ENCODE measurements around the gene RB1.
"Not testable (repeated sequence)": the region's sequence is repeated elsewhere in the genome, so short reads cannot be mapped to it uniquely, and the experiment has no call there.

RB1 gene

DNA sequence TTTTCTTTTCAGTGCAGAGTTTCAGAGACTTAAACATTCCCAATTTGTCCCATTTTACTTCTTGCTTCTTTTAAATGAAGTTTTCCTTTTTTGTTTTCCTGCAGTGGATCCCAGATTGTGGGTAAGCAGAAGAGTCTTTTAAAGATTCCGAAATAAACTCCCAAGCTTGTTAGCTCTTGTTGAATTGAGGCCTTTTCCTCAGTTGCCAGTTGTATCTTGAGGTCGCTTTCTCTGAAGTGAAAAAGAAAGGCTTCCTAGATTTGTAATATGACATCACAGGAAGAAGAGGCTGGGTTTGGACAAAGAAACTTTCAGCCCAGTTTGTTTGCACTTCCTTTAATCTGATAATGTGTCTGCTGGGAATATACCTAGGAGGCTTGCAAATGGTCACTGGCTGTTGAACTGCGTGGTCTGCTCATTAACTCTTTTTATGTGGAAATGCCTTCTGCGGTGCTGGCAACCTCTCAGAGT, 109.4 kb downstream of the RB1 start, which contains the start of gene LPAR6:
TSS of gene LPAR6 (minus strand) at position 233 of the 471 bp plus-strand sequence. CDS start 690 bp downstream, outside the sequence.
- DNase-seq (ENCODE audit: low read depth), result peak; percentile 67
- TF ChIP-seq, protein P1, sequence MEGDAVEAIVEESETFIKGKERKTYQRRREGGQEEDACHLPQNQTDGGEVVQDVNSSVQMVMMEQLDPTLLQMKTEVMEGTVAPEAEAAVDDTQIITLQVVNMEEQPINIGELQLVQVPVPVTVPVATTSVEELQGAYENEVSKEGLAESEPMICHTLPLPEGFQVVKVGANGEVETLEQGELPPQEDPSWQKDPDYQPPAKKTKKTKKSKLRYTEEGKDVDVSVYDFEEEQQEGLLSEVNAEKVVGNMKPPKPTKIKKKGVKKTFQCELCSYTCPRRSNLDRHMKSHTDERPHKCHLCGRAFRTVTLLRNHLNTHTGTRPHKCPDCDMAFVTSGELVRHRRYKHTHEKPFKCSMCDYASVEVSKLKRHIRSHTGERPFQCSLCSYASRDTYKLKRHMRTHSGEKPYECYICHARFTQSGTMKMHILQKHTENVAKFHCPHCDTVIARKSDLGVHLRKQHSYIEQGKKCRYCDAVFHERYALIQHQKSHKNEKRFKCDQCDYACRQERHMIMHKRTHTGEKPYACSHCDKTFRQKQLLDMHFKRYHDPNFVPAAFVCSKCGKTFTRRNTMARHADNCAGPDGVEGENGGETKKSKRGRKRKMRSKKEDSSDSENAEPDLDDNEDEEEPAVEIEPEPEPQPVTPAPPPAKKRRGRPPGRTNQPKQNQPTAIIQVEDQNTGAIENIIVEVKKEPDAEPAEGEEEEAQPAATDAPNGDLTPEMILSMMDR (IDR thresholded peaks at IDR 0.05; ENCODE audit: low read depth, low read length), result no peak
- TF ChIP-seq, protein P2, sequence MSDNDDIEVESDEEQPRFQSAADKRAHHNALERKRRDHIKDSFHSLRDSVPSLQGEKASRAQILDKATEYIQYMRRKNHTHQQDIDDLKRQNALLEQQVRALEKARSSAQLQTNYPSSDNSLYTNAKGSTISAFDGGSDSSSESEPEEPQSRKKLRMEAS (IDR thresholded peaks at IDR 0.05; ENCODE audit: low read depth, low read length), result no peak; the same call in 1 of the 2 replicates
- TF ChIP-seq POLR2A (IDR thresholded peaks at IDR 0.05; ENCODE audit: extremely low read depth, insufficient read length), result no peak
- peak; percentile 43; the same call in 1 of the 2 replicates for TF ChIP-seq MYC (IDR thresholded peaks at IDR 0.05; ENCODE audit: low read depth, low read length)
- H3K4me3 ChIP-seq (ENCODE audit: low read depth, low read length), result peak within 1 kb of the TSS; percentile 45

- no peak overlapping the region for H3K4me3 ChIP-seq (ENCODE audit: low read depth, low read length)
- TF ChIP-seq MYC (IDR thresholded peaks at IDR 0.05; ENCODE audit: low read depth, low read length) (no peak), POLR2A (IDR thresholded peaks at IDR 0.05; ENCODE audit: extremely low read depth, insufficient read length) (no peak)
- TF ChIP-seq, protein P1 (IDR thresholded peaks at IDR 0.05; ENCODE audit: low read depth, low read length), result no peak
- TF ChIP-seq, protein P2 (IDR thresholded peaks at IDR 0.05; ENCODE audit: low read depth, low read length), result no peak
- no peak for DNase-seq (ENCODE audit: low read depth)
Measured at GRCh38 chr13:48414501-48414900, 111.0 kb downstream of the RB1 start.

- H3K4me3 ChIP-seq (ENCODE audit: low read depth, low read length), result no peak overlapping the region
- no peak for DNase-seq (ENCODE audit: low read depth)
- TF ChIP-seq, protein P2 (IDR thresholded peaks at IDR 0.05; ENCODE audit: low read depth, low read length), result no peak
Measured at GRCh38 chr13:48415516-48415915, 112.0 kb downstream of the RB1 start.

DNA sequence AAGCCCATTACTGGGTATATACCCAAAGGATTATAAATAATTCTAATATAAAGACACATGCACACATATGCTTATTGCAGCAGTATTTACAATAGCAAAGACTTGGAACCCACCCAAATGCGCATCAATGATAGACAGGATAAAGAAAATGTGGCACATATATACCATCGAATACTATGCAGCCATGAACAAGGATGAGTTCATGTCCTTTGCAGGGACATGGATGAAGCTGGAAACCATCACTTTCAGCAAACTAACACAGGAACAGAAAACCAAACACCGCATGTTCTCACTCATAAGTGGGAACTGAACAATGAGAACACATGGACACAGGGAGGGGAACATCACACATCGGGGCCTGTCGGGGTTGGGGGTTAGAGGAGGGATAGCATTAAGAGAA, 118.5 kb downstream of the RB1 start:
- DNase-seq (ENCODE audit: low read depth); H3K4me3 ChIP-seq (ENCODE audit: low read depth, low read length): not testable (repeated sequence)

DNA sequence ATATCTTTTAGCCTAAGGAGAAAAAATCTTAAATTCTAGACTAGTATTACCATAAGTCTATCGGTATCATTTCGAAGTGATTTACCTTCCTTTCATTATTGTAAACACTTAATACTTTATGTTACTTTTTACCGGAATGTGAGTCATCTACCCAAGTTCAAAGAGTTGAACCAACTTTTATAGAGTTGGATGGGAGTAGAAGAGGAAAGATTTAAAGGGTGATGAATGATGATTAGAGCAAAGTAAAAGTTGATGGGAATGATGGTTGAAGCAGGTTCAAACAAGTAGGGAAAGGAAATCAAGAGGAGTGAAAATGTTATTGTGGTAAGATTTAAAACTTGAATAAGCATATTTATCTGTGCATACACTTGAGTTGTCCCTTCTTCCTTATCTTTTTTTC, 120.7 kb downstream of the RB1 start:
- DNase-seq (ENCODE audit: low read depth), result no peak
- H3K4me3 ChIP-seq (ENCODE audit: low read depth, low read length), result no peak overlapping the region
- TF ChIP-seq, protein P2 (IDR thresholded peaks at IDR 0.05; ENCODE audit: low read depth, low read length), result no peak
- TF ChIP-seq MYC (IDR thresholded peaks at IDR 0.05; ENCODE audit: low read depth, low read length), result no peak
- TF ChIP-seq POLR2A (IDR thresholded peaks at IDR 0.05; ENCODE audit: extremely low read depth, insufficient read length), result no peak
- TF ChIP-seq, protein P1 (IDR thresholded peaks at IDR 0.05; ENCODE audit: low read depth, low read length), result no peak

DNA sequence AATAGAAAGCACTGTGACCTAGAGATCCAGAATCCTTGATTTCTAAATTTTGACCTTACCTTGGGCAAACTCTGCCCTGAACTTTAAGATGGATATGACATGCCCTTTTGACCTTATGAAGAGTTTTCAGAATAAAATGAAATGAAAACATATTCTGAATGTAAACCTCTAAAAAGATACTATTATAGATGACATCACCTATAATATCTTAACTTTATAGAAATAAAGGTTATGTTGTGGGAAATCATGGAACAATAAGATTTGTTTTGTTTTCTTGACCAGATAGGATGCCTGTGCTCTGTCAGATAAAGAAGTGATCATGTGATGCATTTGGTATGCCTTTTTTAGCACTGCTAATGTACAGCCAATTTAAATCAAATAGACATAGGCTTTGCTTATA, 122.5 kb downstream of the RB1 start:
- TF ChIP-seq POLR2A (IDR thresholded peaks at IDR 0.05; ENCODE audit: extremely low read depth, insufficient read length) (no peak), MYC (IDR thresholded peaks at IDR 0.05; ENCODE audit: low read depth, low read length) (no peak)
- TF ChIP-seq, protein P2 (IDR thresholded peaks at IDR 0.05; ENCODE audit: low read depth, low read length), result no peak
- TF ChIP-seq, protein P1 (IDR thresholded peaks at IDR 0.05; ENCODE audit: low read depth, low read length), result no peak
- DNase-seq (ENCODE audit: low read depth), result no peak
- no peak overlapping the region for H3K4me3 ChIP-seq (ENCODE audit: low read depth, low read length)

DNA sequence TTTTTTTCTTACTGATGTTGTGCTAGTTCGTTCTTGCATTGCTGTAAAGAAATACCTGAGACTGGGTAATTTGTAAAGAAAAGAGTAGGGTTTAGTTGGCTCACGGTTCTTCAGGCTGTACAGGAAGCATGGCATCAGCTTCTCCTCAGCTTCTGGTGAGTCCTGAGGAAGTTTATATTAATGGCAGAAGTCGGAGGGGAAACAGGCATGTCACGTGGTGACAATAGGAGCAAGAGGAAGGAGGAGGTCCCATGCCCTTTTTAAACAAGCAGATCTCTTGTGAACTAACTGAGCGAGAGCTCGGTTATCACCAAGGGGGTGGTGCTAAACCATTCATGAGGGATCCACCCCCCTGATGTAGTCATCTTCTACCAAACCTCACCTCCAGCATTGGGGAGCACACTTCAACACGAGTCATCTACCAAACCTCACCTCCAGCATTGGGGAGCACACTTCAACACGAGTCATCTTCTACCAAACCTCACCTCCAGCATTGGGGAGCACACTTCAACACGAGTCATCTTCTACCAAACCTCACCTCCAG, 123.3 kb downstream of the RB1 start:
- not testable (repeated sequence) for H3K4me3 ChIP-seq (ENCODE audit: low read depth, low read length); DNase-seq (ENCODE audit: low read depth)
